ENCODE results near the gene PCNT. TPM values are rescaled to one million over a fixed set of nuclear protein-coding genes. Genes with fewer than 3 reads are reported as not detected.

Gene PCNT
- total RNA-seq, 1 experiment from 2014 or later = 41.0 TPM

DNA sequence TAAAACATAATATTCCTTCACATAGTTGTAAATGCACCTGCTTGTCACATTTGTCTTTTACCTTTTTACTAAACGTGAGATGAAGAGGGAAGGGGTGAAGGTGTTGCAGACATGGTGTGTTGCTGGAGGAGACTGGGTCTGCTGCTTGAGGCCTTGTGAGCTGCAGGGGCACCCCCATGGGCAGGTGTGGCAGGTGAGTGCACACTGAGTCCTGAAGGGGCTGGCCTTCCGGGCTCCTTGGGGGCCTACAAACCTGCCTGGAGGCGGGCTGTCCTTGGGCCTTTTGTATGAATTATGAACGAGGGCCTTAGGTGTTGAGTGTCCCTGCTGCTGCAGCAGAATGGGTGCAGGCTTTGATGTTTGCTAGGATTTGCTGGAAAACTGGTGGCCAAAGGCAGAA, 3.8 kb downstream of the PCNT start:
- no peak overlapping the region for H3K4me3 Mint-ChIP-seq
- H3K27ac Mint-ChIP-seq = peak overlapping the region; percentile 5; the same call in 1 of the 2 replicates

DNA sequence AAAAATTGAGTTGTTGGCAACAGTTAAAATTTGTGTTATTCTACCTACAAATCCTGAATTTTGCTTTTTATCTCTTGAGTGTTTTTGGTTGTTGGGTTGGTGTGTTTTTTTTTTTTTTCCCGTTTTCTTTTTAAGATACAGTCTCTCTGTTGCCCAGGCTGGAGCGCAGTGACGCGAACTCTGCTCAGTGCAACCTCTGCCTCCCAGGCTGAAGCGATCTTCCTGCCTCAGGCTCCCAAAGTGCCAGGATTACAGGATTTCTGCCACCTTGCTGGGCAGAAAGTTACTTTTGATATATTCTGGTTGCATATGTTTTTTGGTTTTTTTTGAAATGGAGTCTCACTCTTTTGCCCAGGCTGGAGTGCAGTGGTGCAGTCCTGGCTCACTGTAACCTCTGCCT, 4.2 kb downstream of the PCNT start:
- POLR2A ChIA-PET = no interaction called here
- DNase-seq (ENCODE audit: low spot score) (no peak), ATAC-seq (no peak)
- H3K27ac Mint-ChIP-seq = no peak overlapping the region
- CTCF ChIA-PET = no interaction called here
- no peaks in the 10 kb centered on the region for H3K27me3 Mint-ChIP-seq (ENCODE audit: low read depth)
- H3K4me3 Mint-ChIP-seq = no peak overlapping the region
- H3K36me3 Mint-ChIP-seq = peaks cover 42% of the 10 kb centered on the region
- no peaks in the 10 kb centered on the region for H3K9me3 Mint-ChIP-seq
- H3K4me1 Mint-ChIP-seq = peaks cover 12% of the 10 kb centered on the region
- no peak for TF ChIP-seq OVOL2 (CRISPR knock-in tag; IDR thresholded peaks at IDR 0.05; ENCODE audit: borderline replicate concordance)
- TF ChIP-seq, protein P1, sequence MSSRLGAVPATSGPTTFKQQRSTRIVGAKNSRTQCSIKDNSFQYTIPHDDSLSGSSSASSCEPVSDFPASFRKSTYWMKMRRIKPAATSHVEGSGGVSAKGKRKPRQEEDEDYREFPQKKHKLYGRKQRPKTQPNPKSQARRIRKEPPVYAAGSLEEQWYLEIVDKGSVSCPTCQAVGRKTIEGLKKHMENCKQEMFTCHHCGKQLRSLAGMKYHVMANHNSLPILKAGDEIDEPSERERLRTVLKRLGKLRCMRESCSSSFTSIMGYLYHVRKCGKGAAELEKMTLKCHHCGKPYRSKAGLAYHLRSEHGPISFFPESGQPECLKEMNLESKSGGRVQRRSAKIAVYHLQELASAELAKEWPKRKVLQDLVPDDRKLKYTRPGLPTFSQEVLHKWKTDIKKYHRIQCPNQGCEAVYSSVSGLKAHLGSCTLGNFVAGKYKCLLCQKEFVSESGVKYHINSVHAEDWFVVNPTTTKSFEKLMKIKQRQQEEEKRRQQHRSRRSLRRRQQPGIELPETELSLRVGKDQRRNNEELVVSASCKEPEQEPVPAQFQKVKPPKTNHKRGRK (CRISPR knock-in tag; IDR thresholded peaks at IDR 0.05; ENCODE audit: borderline replicate concordance) = no peak
- TF ChIP-seq ELF4 (CRISPR knock-in tag; IDR thresholded peaks at IDR 0.05; ENCODE audit: low read depth) = no peak
- TF ChIP-seq TEAD1 (CRISPR knock-in tag; IDR thresholded peaks at IDR 0.05) = no peak
- TF ChIP-seq FOXK1 (CRISPR knock-in tag; IDR thresholded peaks at IDR 0.05) = no peak
- no peak for TF ChIP-seq SP1 (CRISPR knock-in tag; conservative IDR thresholded peaks at IDR 0.05)
- TF ChIP-seq MXD4 (CRISPR knock-in tag; IDR thresholded peaks at IDR 0.05; ENCODE audit: borderline replicate concordance) = no peak
- TF ChIP-seq, protein P2, sequence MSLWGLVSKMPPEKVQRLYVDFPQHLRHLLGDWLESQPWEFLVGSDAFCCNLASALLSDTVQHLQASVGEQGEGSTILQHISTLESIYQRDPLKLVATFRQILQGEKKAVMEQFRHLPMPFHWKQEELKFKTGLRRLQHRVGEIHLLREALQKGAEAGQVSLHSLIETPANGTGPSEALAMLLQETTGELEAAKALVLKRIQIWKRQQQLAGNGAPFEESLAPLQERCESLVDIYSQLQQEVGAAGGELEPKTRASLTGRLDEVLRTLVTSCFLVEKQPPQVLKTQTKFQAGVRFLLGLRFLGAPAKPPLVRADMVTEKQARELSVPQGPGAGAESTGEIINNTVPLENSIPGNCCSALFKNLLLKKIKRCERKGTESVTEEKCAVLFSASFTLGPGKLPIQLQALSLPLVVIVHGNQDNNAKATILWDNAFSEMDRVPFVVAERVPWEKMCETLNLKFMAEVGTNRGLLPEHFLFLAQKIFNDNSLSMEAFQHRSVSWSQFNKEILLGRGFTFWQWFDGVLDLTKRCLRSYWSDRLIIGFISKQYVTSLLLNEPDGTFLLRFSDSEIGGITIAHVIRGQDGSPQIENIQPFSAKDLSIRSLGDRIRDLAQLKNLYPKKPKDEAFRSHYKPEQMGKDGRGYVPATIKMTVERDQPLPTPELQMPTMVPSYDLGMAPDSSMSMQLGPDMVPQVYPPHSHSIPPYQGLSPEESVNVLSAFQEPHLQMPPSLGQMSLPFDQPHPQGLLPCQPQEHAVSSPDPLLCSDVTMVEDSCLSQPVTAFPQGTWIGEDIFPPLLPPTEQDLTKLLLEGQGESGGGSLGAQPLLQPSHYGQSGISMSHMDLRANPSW (CRISPR knock-in tag; conservative IDR thresholded peaks at IDR 0.05; ENCODE audit: low read depth) = no peak
- TF ChIP-seq, protein P3, sequence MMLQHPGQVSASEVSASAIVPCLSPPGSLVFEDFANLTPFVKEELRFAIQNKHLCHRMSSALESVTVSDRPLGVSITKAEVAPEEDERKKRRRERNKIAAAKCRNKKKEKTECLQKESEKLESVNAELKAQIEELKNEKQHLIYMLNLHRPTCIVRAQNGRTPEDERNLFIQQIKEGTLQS (CRISPR knock-in tag; conservative IDR thresholded peaks at IDR 0.05) = no peak
- TF ChIP-seq, protein P4, sequence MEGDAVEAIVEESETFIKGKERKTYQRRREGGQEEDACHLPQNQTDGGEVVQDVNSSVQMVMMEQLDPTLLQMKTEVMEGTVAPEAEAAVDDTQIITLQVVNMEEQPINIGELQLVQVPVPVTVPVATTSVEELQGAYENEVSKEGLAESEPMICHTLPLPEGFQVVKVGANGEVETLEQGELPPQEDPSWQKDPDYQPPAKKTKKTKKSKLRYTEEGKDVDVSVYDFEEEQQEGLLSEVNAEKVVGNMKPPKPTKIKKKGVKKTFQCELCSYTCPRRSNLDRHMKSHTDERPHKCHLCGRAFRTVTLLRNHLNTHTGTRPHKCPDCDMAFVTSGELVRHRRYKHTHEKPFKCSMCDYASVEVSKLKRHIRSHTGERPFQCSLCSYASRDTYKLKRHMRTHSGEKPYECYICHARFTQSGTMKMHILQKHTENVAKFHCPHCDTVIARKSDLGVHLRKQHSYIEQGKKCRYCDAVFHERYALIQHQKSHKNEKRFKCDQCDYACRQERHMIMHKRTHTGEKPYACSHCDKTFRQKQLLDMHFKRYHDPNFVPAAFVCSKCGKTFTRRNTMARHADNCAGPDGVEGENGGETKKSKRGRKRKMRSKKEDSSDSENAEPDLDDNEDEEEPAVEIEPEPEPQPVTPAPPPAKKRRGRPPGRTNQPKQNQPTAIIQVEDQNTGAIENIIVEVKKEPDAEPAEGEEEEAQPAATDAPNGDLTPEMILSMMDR (IDR thresholded peaks at IDR 0.05) = no peak
- TF ChIP-seq, protein P5, sequence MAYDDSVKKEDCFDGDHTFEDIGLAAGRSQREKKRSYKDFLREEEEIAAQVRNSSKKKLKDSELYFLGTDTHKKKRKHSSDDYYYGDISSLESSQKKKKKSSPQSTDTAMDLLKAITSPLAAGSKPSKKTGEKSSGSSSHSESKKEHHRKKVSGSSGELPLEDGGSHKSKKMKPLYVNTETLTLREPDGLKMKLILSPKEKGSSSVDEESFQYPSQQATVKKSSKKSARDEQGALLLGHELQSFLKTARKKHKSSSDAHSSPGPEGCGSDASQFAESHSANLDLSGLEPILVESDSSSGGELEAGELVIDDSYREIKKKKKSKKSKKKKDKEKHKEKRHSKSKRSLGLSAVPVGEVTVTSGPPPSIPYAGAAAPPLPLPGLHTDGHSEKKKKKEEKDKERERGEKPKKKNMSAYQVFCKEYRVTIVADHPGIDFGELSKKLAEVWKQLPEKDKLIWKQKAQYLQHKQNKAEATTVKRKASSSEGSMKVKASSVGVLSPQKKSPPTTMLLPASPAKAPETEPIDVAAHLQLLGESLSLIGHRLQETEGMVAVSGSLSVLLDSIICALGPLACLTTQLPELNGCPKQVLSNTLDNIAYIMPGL (CRISPR knock-in tag; IDR thresholded peaks at IDR 0.05) = no peak

More for the DNA sequence above, 3.8 kb downstream of the PCNT start:
- CTCF ChIA-PET = no interaction called here
- Mint-ChIP-seq H3K9me3 (no peaks in the 10 kb centered on the region), H3K36me3 (peaks cover 44% of the 10 kb centered on the region), H3K27me3 (ENCODE audit: low read depth) (no peaks in the 10 kb centered on the region), H3K4me1 (peaks cover 12% of the 10 kb centered on the region)
- DNase-seq (ENCODE audit: low spot score) (no peak), ATAC-seq (no peak)
- TF ChIP-seq, protein P6, sequence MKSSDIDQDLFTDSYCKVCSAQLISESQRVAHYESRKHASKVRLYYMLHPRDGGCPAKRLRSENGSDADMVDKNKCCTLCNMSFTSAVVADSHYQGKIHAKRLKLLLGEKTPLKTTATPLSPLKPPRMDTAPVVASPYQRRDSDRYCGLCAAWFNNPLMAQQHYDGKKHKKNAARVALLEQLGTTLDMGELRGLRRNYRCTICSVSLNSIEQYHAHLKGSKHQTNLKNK (CRISPR knock-in tag; IDR thresholded peaks at IDR 0.05) = no peak
- TF ChIP-seq ESRRA (CRISPR knock-in tag; IDR thresholded peaks at IDR 0.05; ENCODE audit: borderline replicate concordance) = no peak
- no peak for TF ChIP-seq SOX15 (CRISPR knock-in tag; IDR thresholded peaks at IDR 0.05)
- TF ChIP-seq, protein P7, sequence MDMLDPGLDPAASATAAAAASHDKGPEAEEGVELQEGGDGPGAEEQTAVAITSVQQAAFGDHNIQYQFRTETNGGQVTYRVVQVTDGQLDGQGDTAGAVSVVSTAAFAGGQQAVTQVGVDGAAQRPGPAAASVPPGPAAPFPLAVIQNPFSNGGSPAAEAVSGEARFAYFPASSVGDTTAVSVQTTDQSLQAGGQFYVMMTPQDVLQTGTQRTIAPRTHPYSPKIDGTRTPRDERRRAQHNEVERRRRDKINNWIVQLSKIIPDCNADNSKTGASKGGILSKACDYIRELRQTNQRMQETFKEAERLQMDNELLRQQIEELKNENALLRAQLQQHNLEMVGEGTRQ (CRISPR knock-in tag; IDR thresholded peaks at IDR 0.05) = no peak
- TF ChIP-seq, protein P8, sequence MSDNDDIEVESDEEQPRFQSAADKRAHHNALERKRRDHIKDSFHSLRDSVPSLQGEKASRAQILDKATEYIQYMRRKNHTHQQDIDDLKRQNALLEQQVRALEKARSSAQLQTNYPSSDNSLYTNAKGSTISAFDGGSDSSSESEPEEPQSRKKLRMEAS (CRISPR knock-in tag; IDR thresholded peaks at IDR 0.05) = no peak
- TF ChIP-seq, protein P9, sequence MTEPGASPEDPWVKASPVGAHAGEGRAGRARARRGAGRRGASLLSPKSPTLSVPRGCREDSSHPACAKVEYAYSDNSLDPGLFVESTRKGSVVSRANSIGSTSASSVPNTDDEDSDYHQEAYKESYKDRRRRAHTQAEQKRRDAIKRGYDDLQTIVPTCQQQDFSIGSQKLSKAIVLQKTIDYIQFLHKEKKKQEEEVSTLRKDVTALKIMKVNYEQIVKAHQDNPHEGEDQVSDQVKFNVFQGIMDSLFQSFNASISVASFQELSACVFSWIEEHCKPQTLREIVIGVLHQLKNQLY (CRISPR knock-in tag; IDR thresholded peaks at IDR 0.05) = no peak
- TF ChIP-seq, protein P10, sequence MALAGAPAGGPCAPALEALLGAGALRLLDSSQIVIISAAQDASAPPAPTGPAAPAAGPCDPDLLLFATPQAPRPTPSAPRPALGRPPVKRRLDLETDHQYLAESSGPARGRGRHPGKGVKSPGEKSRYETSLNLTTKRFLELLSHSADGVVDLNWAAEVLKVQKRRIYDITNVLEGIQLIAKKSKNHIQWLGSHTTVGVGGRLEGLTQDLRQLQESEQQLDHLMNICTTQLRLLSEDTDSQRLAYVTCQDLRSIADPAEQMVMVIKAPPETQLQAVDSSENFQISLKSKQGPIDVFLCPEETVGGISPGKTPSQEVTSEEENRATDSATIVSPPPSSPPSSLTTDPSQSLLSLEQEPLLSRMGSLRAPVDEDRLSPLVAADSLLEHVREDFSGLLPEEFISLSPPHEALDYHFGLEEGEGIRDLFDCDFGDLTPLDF (CRISPR knock-in tag; IDR thresholded peaks at IDR 0.05) = no peak
- TF ChIP-seq, protein P11, sequence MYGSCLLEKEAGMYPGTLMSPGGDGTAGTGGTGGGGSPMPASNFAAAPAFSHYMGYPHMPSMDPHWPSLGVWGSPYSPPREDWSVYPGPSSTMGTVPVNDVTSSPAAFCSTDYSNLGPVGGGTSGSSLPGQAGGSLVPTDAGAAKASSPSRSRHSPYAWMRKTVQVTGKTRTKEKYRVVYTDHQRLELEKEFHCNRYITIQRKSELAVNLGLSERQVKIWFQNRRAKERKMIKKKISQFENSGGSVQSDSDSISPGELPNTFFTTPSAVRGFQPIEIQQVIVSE (CRISPR knock-in tag; IDR thresholded peaks at IDR 0.05; ENCODE audit: borderline replicate concordance) = no peak
- no peak for TF ChIP-seq OVOL2 (CRISPR knock-in tag; IDR thresholded peaks at IDR 0.05; ENCODE audit: borderline replicate concordance)
- TF ChIP-seq, protein P12, sequence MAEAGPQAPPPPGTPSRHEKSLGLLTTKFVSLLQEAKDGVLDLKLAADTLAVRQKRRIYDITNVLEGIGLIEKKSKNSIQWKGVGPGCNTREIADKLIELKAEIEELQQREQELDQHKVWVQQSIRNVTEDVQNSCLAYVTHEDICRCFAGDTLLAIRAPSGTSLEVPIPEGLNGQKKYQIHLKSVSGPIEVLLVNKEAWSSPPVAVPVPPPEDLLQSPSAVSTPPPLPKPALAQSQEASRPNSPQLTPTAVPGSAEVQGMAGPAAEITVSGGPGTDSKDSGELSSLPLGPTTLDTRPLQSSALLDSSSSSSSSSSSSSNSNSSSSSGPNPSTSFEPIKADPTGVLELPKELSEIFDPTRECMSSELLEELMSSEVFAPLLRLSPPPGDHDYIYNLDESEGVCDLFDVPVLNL (CRISPR knock-in tag; IDR thresholded peaks at IDR 0.05; ENCODE audit: borderline replicate concordance, low read depth) = no peak
- TF ChIP-seq CBFB (CRISPR knock-in tag; IDR thresholded peaks at IDR 0.05; ENCODE audit: low read depth) = no peak
- POLR2A ChIA-PET = no interaction called here
